ENCODE measurements around the gene CFAP77.

DNA sequence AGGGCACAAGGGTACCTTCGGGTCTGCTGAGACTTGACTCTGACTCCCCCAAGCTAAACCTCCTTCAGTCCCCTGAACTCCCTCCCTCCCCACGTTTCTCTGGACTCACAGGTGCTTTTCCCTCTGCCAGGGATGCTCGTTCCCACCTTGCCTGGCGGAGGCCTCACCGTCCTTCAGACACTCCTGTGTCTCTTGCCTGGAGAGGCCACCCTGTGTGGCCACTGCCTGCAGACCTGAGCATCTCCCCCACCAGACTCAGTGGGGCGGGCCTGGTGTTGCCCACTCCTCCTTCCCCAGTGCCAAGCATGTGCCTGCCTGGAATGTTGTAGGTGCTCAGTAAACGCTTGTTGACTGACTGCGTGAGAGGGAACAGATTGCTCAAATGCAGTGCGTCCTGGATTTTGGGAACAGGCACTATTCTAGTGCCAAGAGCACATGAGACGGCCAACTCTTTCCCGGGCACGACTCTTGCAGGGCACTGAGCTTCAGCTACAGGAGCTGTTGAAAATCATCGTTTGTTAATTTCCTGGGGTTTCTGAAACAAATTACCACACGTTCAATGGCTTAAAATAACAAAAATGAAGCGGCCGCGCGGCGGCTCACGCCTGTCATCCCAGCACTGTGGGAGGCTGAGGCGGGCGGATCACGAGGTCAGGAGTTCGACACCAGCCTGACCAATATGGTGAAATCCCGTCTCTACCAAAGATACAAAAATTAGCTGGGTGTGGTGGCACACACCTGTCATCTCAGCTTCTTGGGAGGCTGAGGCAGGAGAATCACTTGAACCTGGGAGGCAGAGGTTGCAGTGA lies 101.4 kb downstream of the CFAP77 start:
- TF ChIP-seq, protein P1, sequence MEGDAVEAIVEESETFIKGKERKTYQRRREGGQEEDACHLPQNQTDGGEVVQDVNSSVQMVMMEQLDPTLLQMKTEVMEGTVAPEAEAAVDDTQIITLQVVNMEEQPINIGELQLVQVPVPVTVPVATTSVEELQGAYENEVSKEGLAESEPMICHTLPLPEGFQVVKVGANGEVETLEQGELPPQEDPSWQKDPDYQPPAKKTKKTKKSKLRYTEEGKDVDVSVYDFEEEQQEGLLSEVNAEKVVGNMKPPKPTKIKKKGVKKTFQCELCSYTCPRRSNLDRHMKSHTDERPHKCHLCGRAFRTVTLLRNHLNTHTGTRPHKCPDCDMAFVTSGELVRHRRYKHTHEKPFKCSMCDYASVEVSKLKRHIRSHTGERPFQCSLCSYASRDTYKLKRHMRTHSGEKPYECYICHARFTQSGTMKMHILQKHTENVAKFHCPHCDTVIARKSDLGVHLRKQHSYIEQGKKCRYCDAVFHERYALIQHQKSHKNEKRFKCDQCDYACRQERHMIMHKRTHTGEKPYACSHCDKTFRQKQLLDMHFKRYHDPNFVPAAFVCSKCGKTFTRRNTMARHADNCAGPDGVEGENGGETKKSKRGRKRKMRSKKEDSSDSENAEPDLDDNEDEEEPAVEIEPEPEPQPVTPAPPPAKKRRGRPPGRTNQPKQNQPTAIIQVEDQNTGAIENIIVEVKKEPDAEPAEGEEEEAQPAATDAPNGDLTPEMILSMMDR (IDR thresholded peaks at IDR 0.05) = no peak
- no peak for TF ChIP-seq POLR2A (IDR thresholded peaks at IDR 0.05)
- TF ChIP-seq EP300 (IDR thresholded peaks at IDR 0.05) = no peak
